Measurements from ENCODE around the gene AGRN. TPM values are rescaled to one million over a fixed set of nuclear protein-coding genes. Genes with fewer than 3 reads are reported as not detected.

Gene AGRN
- total and polyA plus RNA-seq, 8 donors: 40.5 to 166 (median 71.4) TPM

DNA sequence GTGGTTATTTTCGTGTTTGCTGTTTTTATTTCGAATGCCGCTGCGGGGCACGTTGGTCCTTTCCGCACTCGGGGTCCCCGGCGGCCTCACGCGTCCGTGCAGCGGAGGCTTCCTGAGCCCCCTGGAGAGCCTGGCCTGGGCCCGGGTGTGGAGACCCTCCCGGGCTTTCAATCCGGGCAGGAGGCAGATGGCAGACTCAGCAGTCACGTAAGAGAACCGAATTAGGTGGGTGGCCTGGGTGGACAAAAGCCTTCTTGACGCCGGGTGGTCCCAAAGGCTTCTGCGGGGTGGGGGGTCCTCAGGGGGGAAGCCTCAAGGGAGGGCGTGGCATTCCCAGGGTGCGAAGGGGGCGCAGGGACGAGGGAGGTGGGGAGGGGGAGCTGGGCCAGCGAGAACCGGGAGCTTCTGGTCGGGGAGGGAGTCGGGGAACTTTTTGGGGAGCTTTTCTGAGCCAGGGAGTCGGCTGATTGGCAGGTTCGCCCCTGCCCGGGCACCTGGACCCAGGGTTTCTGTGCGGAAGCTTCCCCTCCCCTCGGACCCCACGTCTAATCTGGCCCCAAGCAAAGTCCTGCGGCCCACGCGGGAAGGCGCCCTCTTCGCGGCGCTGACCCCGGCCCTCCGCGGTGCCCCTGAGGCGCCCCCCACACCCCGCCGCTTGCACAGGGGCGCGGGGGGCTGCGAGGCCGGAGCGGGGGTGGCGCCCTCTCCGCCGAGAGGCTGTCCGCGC is 18.7 kb upstream of the AGRN start:
- Histone ChIP-seq H3K36me3 (no peaks in the 10 kb centered on the region), H3K4me1 (peaks cover 9 to 21% (median 10%) of the 10 kb centered on the region in 3 donors), H3K27ac (peak overlapping the region; percentile 90 to 96 (median 91)), H3K9me3 (no peaks in the 10 kb centered on the region), H3K27me3 (no peaks in the 10 kb centered on the region), H3K4me3 (peak overlapping the region; percentile 33 to 58 (median 48))
- intact Hi-C loops (cut with DNase I): no loop called here
- WGBS, 2 donors: 1 to 5% methylated on average over 49 to 58 of the region's 58 CpGs
- no peak for TF ChIP-seq CTCF (IDR thresholded peaks at IDR 0.05)
- ATAC-seq (no peak), DNase-seq (peak in 5 of 6 donors; percentile 25 to 71 (median 59)), FAIRE-seq (no peak)

DNA sequence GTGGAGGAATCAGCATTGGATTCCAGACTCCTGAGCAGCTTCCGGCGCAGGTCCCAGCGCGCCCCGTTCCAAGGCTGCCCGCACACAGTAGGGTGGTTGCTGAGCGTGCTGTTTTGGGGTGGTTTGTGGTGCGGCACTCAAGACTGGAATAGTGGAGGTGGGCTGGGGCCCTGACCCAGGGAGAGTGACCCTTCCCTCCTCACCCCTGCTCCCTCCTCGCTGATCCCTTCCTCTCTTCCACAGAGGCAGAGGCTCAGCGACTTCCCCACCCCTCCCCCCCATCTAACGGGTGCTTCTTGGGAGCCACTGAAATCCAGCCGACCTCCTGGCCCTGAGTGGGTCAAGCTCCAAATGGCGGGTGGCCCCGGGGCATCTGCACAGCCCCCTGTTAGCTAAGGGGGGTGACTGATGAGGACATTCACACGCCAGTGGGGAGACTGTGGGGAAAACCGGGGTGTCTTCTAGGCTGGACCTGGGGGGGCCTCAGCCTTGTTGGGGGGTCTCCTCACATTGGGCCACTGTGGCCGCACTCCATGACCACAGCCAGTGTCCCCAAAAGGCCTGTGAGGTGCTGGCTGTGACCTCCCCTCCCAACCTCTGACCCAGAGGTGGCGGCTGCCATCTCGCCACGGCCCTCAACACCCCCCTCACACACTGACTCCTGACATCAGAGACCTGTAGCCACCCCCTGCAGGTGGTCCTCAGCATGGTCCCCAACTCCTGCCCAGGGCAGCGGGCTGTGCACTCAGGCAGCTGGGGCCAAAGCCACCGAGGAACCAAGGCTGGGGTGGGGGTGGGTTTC is 16.1 kb upstream of the AGRN start:
- no peaks in the 10 kb centered on the region for H3K36me3 ChIP-seq
- WGBS, 2 donors: 85% methylated on average over 21 to 22 of the region's 22 CpGs
- no peaks in the 10 kb centered on the region for H3K27me3 ChIP-seq
- H3K9me3 ChIP-seq: no peaks in the 10 kb centered on the region
- DNase-seq: peak in 2 of 6 donors; percentile 3 to 54
- peaks cover 9 to 21% (median 10%) of the 10 kb centered on the region in 3 donors for H3K4me1 ChIP-seq
- ATAC-seq: no peak
- FAIRE-seq: no peak
- no peak overlapping the region for H3K27ac ChIP-seq
- intact Hi-C loops (cut with DNase I): no loop called here
- H3K4me3 ChIP-seq: no peak overlapping the region
- no peak for TF ChIP-seq CTCF (IDR thresholded peaks at IDR 0.05)

DNA sequence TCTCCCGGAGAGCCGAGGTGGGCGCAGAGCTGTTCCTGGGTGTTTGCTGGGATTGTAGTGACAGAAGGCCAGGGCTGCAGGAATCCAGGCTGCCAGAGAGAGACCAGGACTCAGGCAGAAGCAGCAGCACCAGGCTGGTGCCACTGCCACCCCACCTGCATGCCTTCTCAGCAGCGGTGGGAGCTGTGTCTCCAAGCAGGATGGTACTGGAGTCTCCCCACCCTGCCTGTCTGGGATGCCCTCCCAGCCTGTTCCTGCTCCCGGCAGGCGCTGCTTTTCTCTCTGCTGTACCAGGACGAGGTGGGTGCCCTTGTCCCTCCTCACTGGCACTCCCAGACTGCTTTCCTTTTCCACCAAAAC is 15.5 kb upstream of the AGRN start:
- WGBS, 2 donors: 70 to 78% methylated on average over 7 of the region's 7 CpGs
- ATAC-seq: no peak
- TF ChIP-seq CTCF (IDR thresholded peaks at IDR 0.05): no peak
- Histone ChIP-seq H3K27ac (peak overlapping the region in 2 of 4 donors; percentile 34 to 62), H3K9me3 (no peaks in the 10 kb centered on the region), H3K4me1 (peaks cover 9 to 19% (median 10%) of the 10 kb centered on the region in 3 donors), H3K36me3 (no peaks in the 10 kb centered on the region), H3K27me3 (no peaks in the 10 kb centered on the region), H3K4me3 (no peak overlapping the region)
- peak in 1 of 6 donors; percentile 3 for DNase-seq
- no peak for FAIRE-seq
- intact Hi-C loops (cut with DNase I): no loop called here

GRCh38 chr1:1004780-1005697 is 14.9 kb upstream of the AGRN start:
- FAIRE-seq (no peak), DNase-seq (peak; percentile 69 to 89 (median 74)), ATAC-seq (peak; percentile 41 to 76 (median 64))
- Histone ChIP-seq H3K4me3 (no peak overlapping the region), H3K9me3 (no peaks in the 10 kb centered on the region), H3K4me1 (peaks cover 9 to 17% (median 10%) of the 10 kb centered on the region in 3 donors), H3K36me3 (no peaks in the 10 kb centered on the region), H3K27me3 (no peaks in the 10 kb centered on the region), H3K27ac (peak overlapping the region; percentile 34 to 70 (median 65))
- intact Hi-C loops (cut with DNase I): no loop called here
- TF ChIP-seq CTCF (IDR thresholded peaks at IDR 0.05): no peak
- WGBS, 2 donors: 25 to 27% methylated on average over 21 of the region's 21 CpGs

Measured in pancreas (tissue), 10 donors.